ENCODE results near the gene PMEL. TPM values are rescaled to one million over a fixed set of nuclear protein-coding genes. Genes with fewer than 3 reads are reported as not detected.

The PMEL gene
- total and polyA plus RNA-seq, 9 of the 15 experiments (the other 6 are each of a cell fraction or from before 2014, with no cell fraction given), result 0.36 to 2.0 (median 0.98) TPM

GRCh38 chr12:55927588-55928502 lies 38.0 kb downstream of the PMEL start, which contains the start of gene PYM1 (continued):
- TF ChIP-seq, protein P1, sequence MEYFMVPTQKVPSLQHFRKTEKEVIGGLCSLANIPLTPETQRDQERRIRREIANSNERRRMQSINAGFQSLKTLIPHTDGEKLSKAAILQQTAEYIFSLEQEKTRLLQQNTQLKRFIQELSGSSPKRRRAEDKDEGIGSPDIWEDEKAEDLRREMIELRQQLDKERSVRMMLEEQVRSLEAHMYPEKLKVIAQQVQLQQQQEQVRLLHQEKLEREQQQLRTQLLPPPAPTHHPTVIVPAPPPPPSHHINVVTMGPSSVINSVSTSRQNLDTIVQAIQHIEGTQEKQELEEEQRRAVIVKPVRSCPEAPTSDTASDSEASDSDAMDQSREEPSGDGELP (CRISPR knock-in tag; IDR thresholded peaks at IDR 0.05; ENCODE audit: borderline replicate concordance), result peak; percentile 80
- TF ChIP-seq CBX3 (IDR thresholded peaks at IDR 0.05; ENCODE audit: borderline replicate concordance in 1 of 2, low read length in 2 of 2) (no peak), ZNF668 (CRISPR knock-in tag; IDR thresholded peaks at IDR 0.05) (no peak), PHF20 (IDR thresholded peaks at IDR 0.05; ENCODE audit: partially characterized antibody) (no peak), HDGF (IDR thresholded peaks at IDR 0.05) (no peak), DEAF1 (CRISPR knock-in tag; IDR thresholded peaks at IDR 0.05) (no peak), ZNF318 (IDR thresholded peaks at IDR 0.05; ENCODE audit: borderline replicate concordance in 1 of 2, low read depth in 1 of 2) (no peak), KDM4B (IDR thresholded peaks at IDR 0.05; ENCODE audit: borderline replicate concordance in 2 of 2, low read depth in 1 of 2) (no peak), ZNF780A (CRISPR knock-in tag; IDR thresholded peaks at IDR 0.05) (no peak), ZKSCAN3 (CRISPR knock-in tag; IDR thresholded peaks at IDR 0.05) (no peak)
- TF ChIP-seq, protein P2, sequence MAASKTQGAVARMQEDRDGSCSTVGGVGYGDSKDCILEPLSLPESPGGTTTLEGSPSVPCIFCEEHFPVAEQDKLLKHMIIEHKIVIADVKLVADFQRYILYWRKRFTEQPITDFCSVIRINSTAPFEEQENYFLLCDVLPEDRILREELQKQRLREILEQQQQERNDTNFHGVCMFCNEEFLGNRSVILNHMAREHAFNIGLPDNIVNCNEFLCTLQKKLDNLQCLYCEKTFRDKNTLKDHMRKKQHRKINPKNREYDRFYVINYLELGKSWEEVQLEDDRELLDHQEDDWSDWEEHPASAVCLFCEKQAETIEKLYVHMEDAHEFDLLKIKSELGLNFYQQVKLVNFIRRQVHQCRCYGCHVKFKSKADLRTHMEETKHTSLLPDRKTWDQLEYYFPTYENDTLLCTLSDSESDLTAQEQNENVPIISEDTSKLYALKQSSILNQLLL (CRISPR knock-in tag; IDR thresholded peaks at IDR 0.05; ENCODE audit: borderline replicate concordance), result no peak
